Measurements from ENCODE around the gene RSRC1. TPM values are rescaled to one million over a fixed set of nuclear protein-coding genes. Genes with fewer than 3 reads are reported as not detected.

RSRC1 gene
- total and polyA plus RNA-seq, 2 of the 13 experiments (the other 11 are each of a cell fraction or from before 2014, with no cell fraction given) = 4.9 to 63.0 TPM

- ChIA-PET POLR2A (no interaction called here), CTCF (ENCODE audit: low intra/inter-chr PET ratio, low total read pairs) (no interaction called here)
- no peak overlapping the region for H3K9ac ChIP-seq (ENCODE audit: insufficient read depth, low read depth, low read length)
- no peak overlapping the region for H2AFZ ChIP-seq (ENCODE audit: low read length)
- FAIRE-seq (no peak), ATAC-seq (no peak), DNase-seq (ENCODE audit: low spot score) (no peak)
- no peak for TF ChIP-seq PHF20 (CRISPR knock-in tag; IDR thresholded peaks at IDR 0.05)
- TF ChIP-seq ZNF460 (CRISPR knock-in tag; IDR thresholded peaks at IDR 0.05; ENCODE audit: borderline replicate concordance) = no peak
- no peak for TF ChIP-seq FOXP1 (IDR thresholded peaks at IDR 0.05)
- no peak for TF ChIP-seq FOXP1 (CRISPR knock-in tag; IDR thresholded peaks at IDR 0.05)
- TF ChIP-seq JUNB (CRISPR knock-in tag; IDR thresholded peaks at IDR 0.05; ENCODE audit: borderline replicate concordance) = no peak
- TF ChIP-seq MIER3 (CRISPR knock-in tag; IDR thresholded peaks at IDR 0.05; ENCODE audit: borderline replicate concordance) = no peak
- no peak for TF ChIP-seq FOXP4 (CRISPR knock-in tag; IDR thresholded peaks at IDR 0.05)
- TF ChIP-seq ZNF607 (CRISPR knock-in tag; IDR thresholded peaks at IDR 0.05; ENCODE audit: borderline replicate concordance) = no peak
- TF ChIP-seq TCF12 (IDR thresholded peaks at IDR 0.05) = no peak
- no peak for TF ChIP-seq TCF12 (CRISPR knock-in tag; IDR thresholded peaks at IDR 0.05)
- 3% methylated on average over 1 of the region's 1 CpG for WGBS (ENCODE audit: low lambda C conversion rate)
- no peak overlapping the region for H3K4me2 ChIP-seq (ENCODE audit: low read depth, low read length)
- no peaks in the 10 kb centered on the region for H3K36me3 ChIP-seq (replicated peaks in 1 of 2; ENCODE audit: control insufficient read depth in 1 of 2, insufficient read depth in 2 of 2, low read length in 2 of 2)
- no peaks in the 10 kb centered on the region for H3K79me2 ChIP-seq (ENCODE audit: insufficient read depth, low read length)
- H3K27ac ChIP-seq (ENCODE audit: extremely low read length, insufficient read depth, low read length) = no peak overlapping the region
- H3K27me3 ChIP-seq (ENCODE audit: control insufficient read depth in 1 of 2, insufficient read depth in 2 of 2, low read length in 2 of 2) = no peaks in the 10 kb centered on the region
- intact Hi-C loops (cut with micrococcal nuclease; ENCODE audit: unreplicated experiment) = no loop called here
- no TSS peak for BruUV-seq (replicated peaks)
- no peaks in the 10 kb centered on the region for H4K20me1 ChIP-seq (ENCODE audit: insufficient read depth, low read length)
- no peaks in the 10 kb centered on the region for H3K4me1 ChIP-seq (ENCODE audit: insufficient read depth, low read length)
- H3K4me3 ChIP-seq (replicated peaks in 1 of 3; ENCODE audit: insufficient read depth in 1 of 3, low read depth in 2 of 3, low read length in 3 of 3) = no peak overlapping the region
- in situ Hi-C loops (cut with HindIII; ENCODE audit: extremely low pct_ligation_motif_present, low pct_unique_long_range_greater_than_20kb) = no loop called here
- no peaks in the 10 kb centered on the region for H3K9me3 ChIP-seq (ENCODE audit: low read length)
Measured at GRCh38 chr3:158074591-158074990, 35.3 kb upstream of the RSRC1 start.

All from HepG2 (cell line).